Measurements from ENCODE around the gene CHURC1.

Gene CHURC1

DNA sequence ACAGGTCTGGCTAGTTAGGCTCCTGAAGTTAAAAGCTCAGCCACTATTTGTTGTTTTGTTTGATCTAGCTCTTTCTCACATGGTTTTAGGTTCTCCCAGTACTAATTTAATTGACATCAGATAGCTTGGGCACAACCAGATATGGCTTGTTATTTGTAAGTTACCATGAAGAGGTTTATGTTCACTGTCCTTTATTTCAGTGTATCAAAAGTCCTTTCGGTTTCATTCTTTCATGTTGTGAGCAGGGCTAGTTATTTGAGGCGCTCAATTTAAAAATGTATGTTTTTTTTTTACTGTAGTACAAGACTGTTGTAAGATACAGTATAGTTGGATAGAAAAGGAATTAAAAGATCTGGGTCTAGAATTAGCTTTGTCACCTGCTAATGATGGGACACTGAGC lies 21.3 kb downstream of the CHURC1 start:
- H3K9ac ChIP-seq (ENCODE audit: low read length in 5 of 5), result no peak overlapping the region
- no peak overlapping the region for H3K27ac ChIP-seq (ENCODE audit: low read depth, low read length)

DNA sequence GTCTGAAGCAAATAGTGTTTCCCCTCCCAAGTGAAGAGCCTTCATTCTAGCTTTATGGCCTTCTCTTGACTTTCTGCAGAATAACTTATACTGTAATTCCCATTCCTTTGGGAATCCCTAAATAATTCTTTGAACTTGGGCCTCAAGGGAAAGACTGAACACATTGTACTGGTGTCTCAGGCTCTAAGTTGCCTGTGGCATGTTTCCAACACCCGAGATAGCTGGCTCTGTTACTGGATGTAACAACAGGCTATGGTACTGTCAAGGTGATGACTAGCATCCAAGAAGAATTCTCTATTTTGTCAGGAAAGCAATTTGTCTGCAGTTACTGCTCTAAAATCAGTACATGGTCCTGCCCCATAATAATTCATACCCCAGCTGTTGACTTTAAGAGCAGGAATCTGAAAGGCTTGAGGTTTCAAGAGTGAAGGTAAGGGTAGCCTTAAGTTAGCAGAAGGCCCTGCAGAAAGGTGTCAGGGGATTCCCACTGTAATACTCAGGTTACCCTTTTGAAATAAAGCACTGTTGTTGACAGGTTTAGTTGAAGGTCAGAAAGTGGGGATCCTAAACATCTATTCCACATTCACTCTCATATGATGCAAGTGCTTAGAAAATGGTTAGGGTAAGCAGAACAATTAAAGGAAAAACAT lies 23.0 kb downstream of the CHURC1 start:
- peaks cover 0 to 3% (median 0%) of the 10 kb centered on the region in 5 donors for H3K4me1 ChIP-seq (ENCODE audit: control insufficient read depth in 5 of 5, insufficient read depth in 5 of 5, low read length in 5 of 5)
- H3K36me3 ChIP-seq (ENCODE audit: control insufficient read depth in 5 of 5, insufficient read depth in 5 of 5, low read length in 5 of 5), result peaks cover 21 to 52% (median 26%) of the 10 kb centered on the region in 5 donors
- no peak overlapping the region for H3K27ac ChIP-seq (ENCODE audit: low read depth, low read length)
- H3K27me3 ChIP-seq (ENCODE audit: control insufficient read depth in 5 of 5, insufficient read depth in 4 of 5, low read length in 5 of 5), result no peaks in the 10 kb centered on the region
- no peak overlapping the region for H3K4me3 ChIP-seq (ENCODE audit: low read depth in 1 of 5, low read length in 5 of 5)
- H3K9ac ChIP-seq (ENCODE audit: low read length in 5 of 5), result no peak overlapping the region
- H3K9me3 ChIP-seq (ENCODE audit: control insufficient read depth in 5 of 5, low read length in 5 of 5), result no peaks in the 10 kb centered on the region

More for the DNA sequence above, 21.3 kb downstream of the CHURC1 start:
- peaks cover 23 to 54% (median 35%) of the 10 kb centered on the region in 5 donors for H3K36me3 ChIP-seq (ENCODE audit: control insufficient read depth in 5 of 5, insufficient read depth in 5 of 5, low read length in 5 of 5)
- no peaks in the 10 kb centered on the region for H3K9me3 ChIP-seq (ENCODE audit: control insufficient read depth in 5 of 5, low read length in 5 of 5)
- H3K4me3 ChIP-seq (ENCODE audit: low read depth in 1 of 5, low read length in 5 of 5), result no peak overlapping the region
- H3K4me1 ChIP-seq (ENCODE audit: control insufficient read depth in 5 of 5, insufficient read depth in 5 of 5, low read length in 5 of 5), result peaks cover 0 to 3% (median 0%) of the 10 kb centered on the region in 5 donors
- H3K27me3 ChIP-seq (ENCODE audit: control insufficient read depth in 5 of 5, insufficient read depth in 4 of 5, low read length in 5 of 5), result no peaks in the 10 kb centered on the region

GRCh38 chr14:64937821-64938193 lies 23.6 kb downstream of the CHURC1 start:
- Histone ChIP-seq H3K36me3 (ENCODE audit: control insufficient read depth in 5 of 5, insufficient read depth in 5 of 5, low read length in 5 of 5) (peaks cover 16 to 52% (median 26%) of the 10 kb centered on the region in 5 donors), H3K9me3 (ENCODE audit: control insufficient read depth in 5 of 5, low read length in 5 of 5) (no peaks in the 10 kb centered on the region), H3K4me1 (ENCODE audit: control insufficient read depth in 5 of 5, insufficient read depth in 5 of 5, low read length in 5 of 5) (peaks cover 0 to 3% (median 0%) of the 10 kb centered on the region in 5 donors), H3K9ac (ENCODE audit: low read length in 5 of 5) (no peak overlapping the region), H3K4me3 (ENCODE audit: low read depth in 1 of 5, low read length in 5 of 5) (no peak overlapping the region), H3K27ac (ENCODE audit: low read depth, low read length) (no peak overlapping the region), H3K27me3 (ENCODE audit: control insufficient read depth in 5 of 5, insufficient read depth in 4 of 5, low read length in 5 of 5) (no peaks in the 10 kb centered on the region)

GRCh38 chr14:64938972-64939816 lies 24.9 kb downstream of the CHURC1 start:
- Histone ChIP-seq H3K9ac (ENCODE audit: low read length in 5 of 5) (no peak overlapping the region), H3K27me3 (ENCODE audit: control insufficient read depth in 5 of 5, insufficient read depth in 4 of 5, low read length in 5 of 5) (no peaks in the 10 kb centered on the region)

GRCh38 chr14:64939817-64940190 lies 25.5 kb downstream of the CHURC1 start:
- Histone ChIP-seq H3K4me3 (ENCODE audit: low read depth in 1 of 5, low read length in 5 of 5) (no peak overlapping the region), H3K36me3 (ENCODE audit: control insufficient read depth in 5 of 5, insufficient read depth in 5 of 5, low read length in 5 of 5) (peaks cover 11 to 41% (median 24%) of the 10 kb centered on the region in 5 donors), H3K27ac (ENCODE audit: low read depth, low read length) (no peak overlapping the region), H3K27me3 (ENCODE audit: control insufficient read depth in 5 of 5, insufficient read depth in 4 of 5, low read length in 5 of 5) (no peaks in the 10 kb centered on the region), H3K9me3 (ENCODE audit: control insufficient read depth in 5 of 5, low read length in 5 of 5) (no peaks in the 10 kb centered on the region), H3K9ac (ENCODE audit: low read length in 5 of 5) (no peak overlapping the region), H3K4me1 (ENCODE audit: control insufficient read depth in 5 of 5, insufficient read depth in 5 of 5, low read length in 5 of 5) (peaks cover 0 to 6% (median 0%) of the 10 kb centered on the region in 5 donors)

More at GRCh38 chr14:64938972-64939816, 24.9 kb downstream of the CHURC1 start:
- Histone ChIP-seq H3K4me1 (ENCODE audit: control insufficient read depth in 5 of 5, insufficient read depth in 5 of 5, low read length in 5 of 5) (peaks cover 0 to 6% (median 0%) of the 10 kb centered on the region in 5 donors), H3K9me3 (ENCODE audit: control insufficient read depth in 5 of 5, low read length in 5 of 5) (no peaks in the 10 kb centered on the region), H3K4me3 (ENCODE audit: low read depth in 1 of 5, low read length in 5 of 5) (no peak overlapping the region), H3K36me3 (ENCODE audit: control insufficient read depth in 5 of 5, insufficient read depth in 5 of 5, low read length in 5 of 5) (peaks cover 11 to 45% (median 24%) of the 10 kb centered on the region in 5 donors), H3K27ac (ENCODE audit: low read depth, low read length) (no peak overlapping the region)

- no peak overlapping the region for H3K9ac ChIP-seq (ENCODE audit: low read length in 5 of 5)
- peaks cover 11 to 41% (median 24%) of the 10 kb centered on the region in 5 donors for H3K36me3 ChIP-seq (ENCODE audit: control insufficient read depth in 5 of 5, insufficient read depth in 5 of 5, low read length in 5 of 5)
- H3K27me3 ChIP-seq (ENCODE audit: control insufficient read depth in 5 of 5, insufficient read depth in 4 of 5, low read length in 5 of 5), result no peaks in the 10 kb centered on the region
- no peak overlapping the region for H3K4me3 ChIP-seq (ENCODE audit: low read depth in 1 of 5, low read length in 5 of 5)
- no peaks in the 10 kb centered on the region for H3K9me3 ChIP-seq (ENCODE audit: control insufficient read depth in 5 of 5, low read length in 5 of 5)
- peaks cover 0 to 6% (median 0%) of the 10 kb centered on the region in 5 donors for H3K4me1 ChIP-seq (ENCODE audit: control insufficient read depth in 5 of 5, insufficient read depth in 5 of 5, low read length in 5 of 5)
- H3K27ac ChIP-seq (ENCODE audit: low read depth, low read length), result no peak overlapping the region
Observed at GRCh38 chr14:64940336-64940910, 26.2 kb downstream of the CHURC1 start.

- Histone ChIP-seq H3K4me1 (ENCODE audit: control insufficient read depth in 5 of 5, insufficient read depth in 5 of 5, low read length in 5 of 5) (peaks cover 0 to 3% (median 0%) of the 10 kb centered on the region in 5 donors), H3K36me3 (ENCODE audit: control insufficient read depth in 5 of 5, insufficient read depth in 5 of 5, low read length in 5 of 5) (peaks cover 4 to 51% (median 24%) of the 10 kb centered on the region in 5 donors), H3K9me3 (ENCODE audit: control insufficient read depth in 5 of 5, low read length in 5 of 5) (no peaks in the 10 kb centered on the region), H3K9ac (ENCODE audit: low read length in 5 of 5) (no peak within 1 kb of the TSS), H3K27ac (ENCODE audit: low read depth, low read length) (no peak within 1 kb of the TSS), H3K4me3 (ENCODE audit: low read depth in 1 of 5, low read length in 5 of 5) (no peak within 1 kb of the TSS), H3K27me3 (ENCODE audit: control insufficient read depth in 5 of 5, insufficient read depth in 4 of 5, low read length in 5 of 5) (no peaks in the 10 kb centered on the region)
Observed at GRCh38 chr14:64942531-64943111, 28.4 kb downstream of the CHURC1 start, which contains the start of gene GPX2. GPX2 (minus strand) TSS chr14:64942745; CDS start chr14:64942726, 19 bp downstream.

DNA sequence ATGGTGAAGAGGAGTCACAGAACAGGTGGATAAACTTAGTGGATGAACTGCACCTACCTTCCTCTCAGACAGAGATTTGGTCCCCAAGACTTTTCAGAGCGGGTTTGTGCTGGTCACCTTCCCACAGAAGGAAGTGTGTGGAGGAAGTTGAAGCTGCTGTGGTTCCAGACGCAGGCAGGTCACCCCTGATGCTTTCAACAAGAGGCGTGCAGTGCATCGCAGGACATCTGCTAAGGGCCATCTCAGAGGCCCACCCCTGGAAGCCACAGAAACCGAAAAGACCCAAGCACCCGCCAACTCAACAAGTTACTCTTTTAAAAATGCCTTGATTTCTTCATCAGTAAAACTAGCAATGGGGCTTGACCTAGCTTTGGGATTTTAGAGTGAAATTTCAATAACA lies 29.3 kb downstream of the CHURC1 start:
- Histone ChIP-seq H3K27ac (ENCODE audit: low read depth, low read length) (no peak overlapping the region), H3K4me3 (ENCODE audit: low read depth in 1 of 5, low read length in 5 of 5) (no peak overlapping the region), H3K9ac (ENCODE audit: low read length in 5 of 5) (no peak overlapping the region), H3K36me3 (ENCODE audit: control insufficient read depth in 5 of 5, insufficient read depth in 5 of 5, low read length in 5 of 5) (peaks cover 4 to 58% (median 27%) of the 10 kb centered on the region in 5 donors), H3K9me3 (ENCODE audit: control insufficient read depth in 5 of 5, low read length in 5 of 5) (no peaks in the 10 kb centered on the region), H3K27me3 (ENCODE audit: control insufficient read depth in 5 of 5, insufficient read depth in 4 of 5, low read length in 5 of 5) (no peaks in the 10 kb centered on the region), H3K4me1 (ENCODE audit: control insufficient read depth in 5 of 5, insufficient read depth in 5 of 5, low read length in 5 of 5) (peaks cover 0 to 3% (median 0%) of the 10 kb centered on the region in 5 donors)

GRCh38 chr14:64944041-64944440 lies 29.8 kb downstream of the CHURC1 start:
- Histone ChIP-seq H3K9ac (ENCODE audit: low read length in 5 of 5) (no peak overlapping the region), H3K9me3 (ENCODE audit: control insufficient read depth in 5 of 5, low read length in 5 of 5) (no peaks in the 10 kb centered on the region), H3K4me3 (ENCODE audit: low read depth in 1 of 5, low read length in 5 of 5) (no peak overlapping the region), H3K36me3 (ENCODE audit: control insufficient read depth in 5 of 5, insufficient read depth in 5 of 5, low read length in 5 of 5) (peaks cover 4 to 58% (median 27%) of the 10 kb centered on the region in 5 donors), H3K27ac (ENCODE audit: low read depth, low read length) (no peak overlapping the region), H3K4me1 (ENCODE audit: control insufficient read depth in 5 of 5, insufficient read depth in 5 of 5, low read length in 5 of 5) (peaks cover 0 to 3% (median 0%) of the 10 kb centered on the region in 5 donors), H3K27me3 (ENCODE audit: control insufficient read depth in 5 of 5, insufficient read depth in 4 of 5, low read length in 5 of 5) (no peaks in the 10 kb centered on the region)
